Neural cell (in vitro differentiated cells): ENCODE results near the gene TMEM164. TPM values are rescaled to one million over a fixed set of nuclear protein-coding genes. Genes with fewer than 3 reads are reported as not detected.

ENCODE experiments used
- H2AFZ ChIP-seq: fragments of 200-600, 300-800 bp; sonication (generic), shearing (Covaris generic); 2 replicates; pipeline ENCODE4 v1.6.0; 2014; ENCODE audit warnings: low read depth, mild to moderate bottlenecking, antibody characterized with exemption, low read length, moderate library complexity
- H3F3A ChIP-seq: fragments of 200-600 bp; shearing (Covaris generic); 2 replicates; pipeline ENCODE4 v1.6.1; 2016; ENCODE audit warnings: mild to moderate bottlenecking, moderate library complexity, mixed read lengths, antibody characterized with exemption, low read length; ENCODE audit not compliant: insufficient read depth, poor library complexity, severe bottlenecking
- H3K27ac ChIP-seq: fragments of 200-600, 300-800 bp; sonication (generic), shearing (Covaris generic); 2 replicates; pipeline ENCODE4 v1.5.1; 2014; ENCODE audit warnings: mild to moderate bottlenecking, low read length, moderate library complexity
- H3K27me3 ChIP-seq: fragments of 300-800, 200-600 bp; sonication (generic), shearing (Covaris generic); 2 replicates; pipeline ENCODE4 v1.6.0; 2014; ENCODE audit warnings: mild to moderate bottlenecking, low read depth, low read length, moderate library complexity; ENCODE audit not compliant: insufficient read depth
- H3K36me3 ChIP-seq: fragments of 300-800, 200-600 bp; sonication (generic), shearing (Covaris generic); 2 replicates; pipeline ENCODE4 v1.5.1; 2014; ENCODE audit warnings: mild to moderate bottlenecking, antibody characterized with exemption, low read length, moderate library complexity; ENCODE audit not compliant: insufficient read depth
- H3K4me2 ChIP-seq: fragments of 300-800, 200-600 bp; sonication (generic), shearing (Covaris generic); 2 replicates; pipeline ENCODE4 v1.6.0; 2014; ENCODE audit warnings: mild to moderate bottlenecking, low read length
- H3K4me3 ChIP-seq: fragments of 300-800, 200-600 bp; sonication (generic), shearing (Covaris generic); 2 replicates; pipeline ENCODE4 v1.5.1; 2014; ENCODE audit warnings: mild to moderate bottlenecking, low read length, moderate library complexity
- H3K79me2 ChIP-seq: fragments of 200-600 bp; shearing (Covaris generic); replicated peaks from 2 replicates; pipeline ENCODE4 v1.6.0; 2014; ENCODE audit warnings: mild to moderate bottlenecking, low read length, moderate library complexity; ENCODE audit not compliant: insufficient read depth
- H3K9ac ChIP-seq: fragments of 300-800, 200-600 bp; sonication (generic), shearing (Covaris generic); 2 replicates; pipeline ENCODE4 v1.6.1; 2016; ENCODE audit warnings: mild to moderate bottlenecking, low read length, mixed read lengths
- H3K9me2 ChIP-seq: fragments of 200-600 bp; shearing (Covaris generic); 2 replicates; pipeline ENCODE4 v1.6.1; 2016; ENCODE audit warnings: mild to moderate bottlenecking, low read length, mixed read lengths; ENCODE audit not compliant: insufficient read depth
- H3K9me3 ChIP-seq: fragments of 200-600, 300-800 bp; sonication (generic), shearing (Covaris generic); 2 replicates; pipeline ENCODE4 v1.6.1; 2016; ENCODE audit warnings: mild to moderate bottlenecking, mixed run types, low read length, moderate library complexity, mixed read lengths
- H4K20me1 ChIP-seq: fragments of 200-600 bp; shearing (Covaris generic); 2 replicates; pipeline ENCODE4 v1.6.1; 2016; ENCODE audit warnings: mild to moderate bottlenecking, mixed run types; ENCODE audit not compliant: insufficient read depth
- CTCF ChIP-seq: fragments of 450-650 bp; IDR thresholded peaks from 2 replicates; pipeline ENCODE4 v1.5.1; 2014; ENCODE audit warnings: antibody characterized with exemption, mild to moderate bottlenecking, moderate library complexity; ENCODE audit not compliant: poor library complexity, severe bottlenecking
- EP300 ChIP-seq: fragments of 450-650 bp; conservative IDR thresholded peaks from 2 replicates; pipeline ENCODE4 v1.6.1; 2014; ENCODE audit warnings: antibody characterized with exemption, mild to moderate bottlenecking, moderate library complexity; ENCODE audit not compliant: poor library complexity, severe bottlenecking
- EZH2 ChIP-seq: fragments of 200-600, 300-800 bp; shearing (Covaris generic), sonication (generic); IDR thresholded peaks from 2 replicates; pipeline ENCODE4 v1.6.1; 2014; ENCODE audit warnings: antibody characterized with exemption, low read length, borderline replicate concordance, mild to moderate bottlenecking; ENCODE audit not compliant: insufficient read depth, poor library complexity, severe bottlenecking
- MXI1 ChIP-seq: fragments of 450-650 bp; conservative IDR thresholded peaks from 2 replicates; pipeline ENCODE4 v1.6.1; 2014; ENCODE audit warnings: antibody characterized with exemption, mild to moderate bottlenecking; ENCODE audit not compliant: poor library complexity, severe bottlenecking
- POLR2AphosphoS5 ChIP-seq: IDR thresholded peaks from 2 replicates; pipeline ENCODE4 v1.6.1; 2012
- RAD21 ChIP-seq: fragments of 450-650 bp; conservative IDR thresholded peaks from 2 replicates; pipeline ENCODE4 v1.6.1; 2014; ENCODE audit warnings: antibody characterized with exemption, mild to moderate bottlenecking, moderate library complexity
- REST ChIP-seq: IDR thresholded peaks from 2 replicates; pipeline ENCODE4 v1.6.1; 2012; ENCODE audit warnings: borderline replicate concordance
- SMC3 ChIP-seq: fragments of 450-650 bp; conservative IDR thresholded peaks from 2 replicates; pipeline ENCODE4 v1.6.1; 2014; ENCODE audit warnings: antibody characterized with exemption, mild to moderate bottlenecking, moderate library complexity; ENCODE audit not compliant: poor library complexity
- TAF1 ChIP-seq: IDR thresholded peaks from 2 replicates; pipeline ENCODE4 v1.6.1; 2012; ENCODE audit warnings: low read depth
- polyA plus RNA-seq: library from polyadenylated mRNA; depleted of rRNA; stranded (reverse); fragments of >200 nt; gene quantifications from 2 replicates; pipeline ENCODE4 v1.2.3, GENCODE V29; 2014

Gene TMEM164
- polyA plus RNA-seq, 1 donor from 2014 or later: 52.8 TPM

- no peaks in the 10 kb centered on the region for H3F3A ChIP-seq
- no peaks in the 10 kb centered on the region for H3K9me2 ChIP-seq
- no peaks in the 10 kb centered on the region for H3K36me3 ChIP-seq
- no peak overlapping the region for H3K4me3 ChIP-seq
- no peak overlapping the region for H2AFZ ChIP-seq
- no peaks in the 10 kb centered on the region for H4K20me1 ChIP-seq
- no peak overlapping the region for H3K9ac ChIP-seq
- H3K27me3 ChIP-seq: no peaks in the 10 kb centered on the region
- no peaks in the 10 kb centered on the region for H3K9me3 ChIP-seq
- TF ChIP-seq SMC3 (no peak), RAD21 (no peak), MXI1 (no peak), EP300 (no peak), EZH2 (no peak), POLR2AphosphoS5 (no peak), CTCF (no peak), REST (no peak), TAF1 (no peak)
- H3K4me2 ChIP-seq: no peak overlapping the region
- no peaks in the 10 kb centered on the region for H3K79me2 ChIP-seq
- H3K27ac ChIP-seq: no peak overlapping the region
These were observed 172.2 kb downstream of the TMEM164 start for GRCh38 chrX:110175146-110175545.

- H3K4me2 ChIP-seq: no peak overlapping the region
- no peaks in the 10 kb centered on the region for H3K27me3 ChIP-seq
- H3K36me3 ChIP-seq: no peaks in the 10 kb centered on the region
- no peaks in the 10 kb centered on the region for H3K9me3 ChIP-seq
- no peaks in the 10 kb centered on the region for H3F3A ChIP-seq
- H4K20me1 ChIP-seq: no peaks in the 10 kb centered on the region
- H3K79me2 ChIP-seq: no peaks in the 10 kb centered on the region
- H3K4me3 ChIP-seq: no peak overlapping the region
- TF ChIP-seq CTCF: no peak
- TF ChIP-seq POLR2AphosphoS5: no peak
- no peak for TF ChIP-seq SMC3
- no peak for TF ChIP-seq EZH2
- TF ChIP-seq RAD21: no peak
- no peak for TF ChIP-seq EP300
- TF ChIP-seq TAF1: no peak
- H2AFZ ChIP-seq: no peak overlapping the region
- H3K9me2 ChIP-seq: no peaks in the 10 kb centered on the region
- H3K27ac ChIP-seq: no peak overlapping the region
- no peak overlapping the region for H3K9ac ChIP-seq
These were observed 172.8 kb downstream of the TMEM164 start for GRCh38 chrX:110175696-110176095.
